ENCODE results near the gene AQP12A.

AQP12A gene

GRCh38 chr2:240722376-240722775, 30.7 kb downstream of the AQP12A start:
- no peak for DNase-seq

- DNase-seq: no peak
These were observed 31.4 kb downstream of the AQP12A start for GRCh38 chr2:240722796-240723735.

GRCh38 chr2:240723851-240724250, 32.2 kb downstream of the AQP12A start:
- no peak for DNase-seq

GRCh38 chr2:240724431-240724830, 32.8 kb downstream of the AQP12A start:
- no peak for DNase-seq

- no peak for DNase-seq
These were observed 33.6 kb downstream of the AQP12A start for GRCh38 chr2:240725266-240725665.

- no peak for DNase-seq
These were observed 34.0 kb downstream of the AQP12A start for GRCh38 chr2:240725671-240726070.

- no peak for DNase-seq
These were observed 35.2 kb downstream of the AQP12A start for GRCh38 chr2:240726876-240727275.

GRCh38 chr2:240727439-240727838, 35.8 kb downstream of the AQP12A start:
- no peak for DNase-seq

GRCh38 chr2:240727913-240728312, 36.2 kb downstream of the AQP12A start:
- no peak for DNase-seq

GRCh38 chr2:240728361-240728760, 36.7 kb downstream of the AQP12A start:
- DNase-seq: no peak

- no peak for DNase-seq
These were observed 37.2 kb downstream of the AQP12A start for GRCh38 chr2:240728827-240729226.

GRCh38 chr2:240730501-240731177, 39.0 kb downstream of the AQP12A start:
- no peak for DNase-seq

GRCh38 chr2:240731178-240731545, 39.5 kb downstream of the AQP12A start:
- no peak for DNase-seq

GRCh38 chr2:240732184-240732583, 40.5 kb downstream of the AQP12A start:
- DNase-seq: no peak

GRCh38 chr2:240732911-240733622, 41.4 kb downstream of the AQP12A start:
- no peak for DNase-seq

GRCh38 chr2:240733803-240734495, 42.3 kb downstream of the AQP12A start:
- DNase-seq: no peak

- no peak for DNase-seq
These were observed 43.1 kb downstream of the AQP12A start for GRCh38 chr2:240734756-240735155.

- no peak for DNase-seq
These were observed 43.8 kb downstream of the AQP12A start for GRCh38 chr2:240735476-240735875.

- no peak for DNase-seq
These were observed 44.9 kb downstream of the AQP12A start for GRCh38 chr2:240736281-240737250.

- no peak for DNase-seq
These were observed 45.8 kb downstream of the AQP12A start for GRCh38 chr2:240737512-240737911.

Data from anterior cingulate cortex (tissue), 58 donors.